Transverse colon (tissue), 4 donors: ENCODE results near the gene RAB3C.
"Not testable (repeated sequence)": the region's sequence is repeated elsewhere in the genome, so short reads cannot be mapped to it uniquely, and the experiment has no call there.

Experiments
- CTCF ChIP-seq, 5 experiments: fragments of 200-600 bp in 3 of 5; fragments of 450-650 bp in 2 of 5; sonication (generic) in 3 of 5; IDR thresholded peaks; 1 replicate in 2 of 5; 2 replicates in 3 of 5; pipeline ENCODE4 v1.5.1; 2016 to 2017; ENCODE audit warnings: antibody characterized with exemption in 5 of 5, inconsistent platforms in 3 of 5, mild to moderate bottlenecking in 2 of 5, moderate library complexity in 1 of 5
- EP300 ChIP-seq: sonication (generic); formaldehyde crosslinking; IDR thresholded peaks from one replicate; pipeline ENCODE4 v1.6.1; 2017; ENCODE audit warnings: antibody characterized with exemption, low read depth
- POLR2A ChIP-seq: fragments of 450-650 bp; IDR thresholded peaks from one replicate; pipeline ENCODE4 v1.6.1; 2016; ENCODE audit warnings: antibody characterized with exemption, mild to moderate bottlenecking, moderate library complexity
- POLR2AphosphoS5 ChIP-seq, 3 donors: sonication (generic); formaldehyde crosslinking; IDR thresholded peaks; one replicate each; pipeline ENCODE4 v1.6.1; 2016; ENCODE audit warnings: antibody characterized with exemption in 3 of 3

- not testable (repeated sequence) for TF ChIP-seq CTCF (IDR thresholded peaks at IDR 0.05); POLR2AphosphoS5 (IDR thresholded peaks at IDR 0.05); POLR2A; EP300
Observed at GRCh38 chr5:58557665-58558338, 25.1 kb upstream of the RAB3C start.
